Activated T-cell treated with anti-CD3 and anti-CD28 coated beads, Interleukin-2, amount 50 U/mL, for 1 hour (primary cell): ENCODE measurements around the gene FAM199X.

Experiments used
- DNase-seq: peaks from one replicate; pipeline ENCODE4 v3.0.0-alpha.2; 2020

The FAM199X gene

GRCh38 chrX:104165894-104166734 is at the start of gene FAM199X:
FAM199X (plus strand) TSS chrX:104166453; CDS start chrX:104166786, 333 bp downstream.
- DNase-seq: peak; percentile 85

- DNase-seq: no peak
These were observed 48.5 kb upstream of the FAM199X start for GRCh38 chrX:104117759-104118158.

GRCh38 chrX:104118765-104119164 is 47.5 kb upstream of the FAM199X start:
- DNase-seq: no peak

- DNase-seq: no peak
These were observed 43.4 kb upstream of the FAM199X start for GRCh38 chrX:104122829-104123228.

- DNase-seq: no peak
These were observed 39.4 kb upstream of the FAM199X start for GRCh38 chrX:104126856-104127255.

- DNase-seq: no peak
These were observed 35.4 kb upstream of the FAM199X start for GRCh38 chrX:104130808-104131207.

GRCh38 chrX:104134583-104135261 is 31.5 kb upstream of the FAM199X start:
- DNase-seq: no peak

GRCh38 chrX:104135677-104136076 is 30.6 kb upstream of the FAM199X start:
- DNase-seq: no peak

GRCh38 chrX:104136241-104137019 is 29.8 kb upstream of the FAM199X start:
- peak; percentile 40 for DNase-seq

GRCh38 chrX:104137496-104137895 is 28.8 kb upstream of the FAM199X start:
- no peak for DNase-seq

GRCh38 chrX:104141087-104141760 is 25.0 kb upstream of the FAM199X start:
- no peak for DNase-seq

- no peak for DNase-seq
These were observed 15.2 kb upstream of the FAM199X start for GRCh38 chrX:104151037-104151436.

- DNase-seq: peak; percentile 75
These were observed 9.4 kb upstream of the FAM199X start, which contains the start of gene SLC25A53 for GRCh38 chrX:104156630-104157529. SLC25A53 (minus strand) TSS chrX:104157009; CDS start chrX:104105257, 51,752 bp downstream.

- DNase-seq: no peak
These were observed 633 bp downstream of the FAM199X start for GRCh38 chrX:104166735-104167436.

GRCh38 chrX:104168127-104168526 is 1.9 kb downstream of the FAM199X start:
- DNase-seq: no peak

- no peak for DNase-seq
These were observed 5.9 kb downstream of the FAM199X start for GRCh38 chrX:104172121-104172520.

- DNase-seq: no peak
These were observed 6.5 kb downstream of the FAM199X start for GRCh38 chrX:104172788-104173187.

- no peak for DNase-seq
These were observed 7.6 kb downstream of the FAM199X start for GRCh38 chrX:104173841-104174240.

GRCh38 chrX:104183685-104184084 is 17.4 kb downstream of the FAM199X start:
- DNase-seq: no peak

- DNase-seq: no peak
These were observed 21.7 kb downstream of the FAM199X start for GRCh38 chrX:104187931-104188330.

- no peak for DNase-seq
These were observed 23.6 kb downstream of the FAM199X start for GRCh38 chrX:104189837-104190236.
